Activated T-helper 1 cell treated with anti-CD3 and anti-CD28 coated beads, Interleukin-12 subunit alpha, Interleukin-12 subunit beta, Interleukin-2, Interleukin-4 antibody, amounts not matched to agents 30 ng/mL and 10 ng/mL and 1 ng/mL, durations not matched to agents 14 hours and 24 hours and 36 hours (primary cell): ENCODE measurements around the gene KCNJ13. TPM values are rescaled to one million over a fixed set of nuclear protein-coding genes. Genes with fewer than 3 reads are reported as not detected.

Experiments
- DNase-seq: peaks from one replicate; pipeline ENCODE4 v3.0.0; 2021; ENCODE audit warnings: low spot score
- H3K27ac Mint-ChIP-seq: one replicate; pipeline ENCODE4 v1.8.0; 2021; ENCODE audit warnings: mild to moderate bottlenecking, mixed read lengths
- H3K27me3 Mint-ChIP-seq: one replicate; pipeline ENCODE4 v1.8.0; 2022; ENCODE audit warnings: mild to moderate bottlenecking, moderate library complexity, mixed read lengths; ENCODE audit not compliant: insufficient read depth
- H3K36me3 Mint-ChIP-seq: one replicate; pipeline ENCODE4 v1.8.0; 2021; ENCODE audit warnings: low read depth, mixed read lengths
- H3K4me1 Mint-ChIP-seq: one replicate; pipeline ENCODE4 v1.8.0; 2021; ENCODE audit warnings: low read depth, mixed read lengths
- H3K4me3 Mint-ChIP-seq: one replicate; pipeline ENCODE4 v1.8.0; 2021; ENCODE audit warnings: mild to moderate bottlenecking, moderate library complexity, mixed read lengths
- H3K9me3 Mint-ChIP-seq: one replicate; pipeline ENCODE4 v1.8.0; 2021; ENCODE audit warnings: mixed read lengths
- intact Hi-C: fragments of 100-400 bp; cut with micrococcal nuclease; formaldehyde crosslinking; loops from one replicate; pipeline ENCODE4 v1.15.1; 2024
- total RNA-seq: library from RNA; stranded (reverse); gene quantifications from 2 replicates; pipeline ENCODE4 v1.2.3, GENCODE V29; 2022

KCNJ13 gene
- total RNA-seq, 1 donor from 2014 or later = not detected

DNA sequence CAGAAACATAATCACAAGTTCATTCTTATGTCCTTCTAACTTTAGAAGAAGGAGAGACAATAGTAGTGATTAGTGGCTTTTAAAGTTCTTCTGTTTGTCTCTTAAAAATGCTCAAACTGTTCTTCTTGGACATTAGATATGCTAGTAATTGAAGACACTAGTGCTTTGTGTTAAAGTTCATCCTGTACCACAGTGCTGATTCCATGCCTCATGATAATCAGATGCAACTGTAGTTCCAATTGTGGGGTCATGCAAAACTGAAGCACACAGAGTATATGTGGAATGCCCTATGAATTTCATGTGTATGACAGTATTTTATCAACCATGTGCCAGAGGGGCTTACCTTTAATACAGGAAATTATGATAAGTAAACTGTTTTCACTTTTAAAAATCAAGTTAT is 11.4 kb upstream of the KCNJ13 start:
- intact Hi-C loops = no loop called here
- DNase-seq = no peak
- Mint-ChIP-seq H3K9me3 (peaks cover 3% of the 10 kb centered on the region), H3K27ac (no peak overlapping the region), H3K4me1 (peaks cover 14% of the 10 kb centered on the region), H3K36me3 (peaks cover 59% of the 10 kb centered on the region), H3K27me3 (no peaks in the 10 kb centered on the region), H3K4me3 (no peak overlapping the region)

DNA sequence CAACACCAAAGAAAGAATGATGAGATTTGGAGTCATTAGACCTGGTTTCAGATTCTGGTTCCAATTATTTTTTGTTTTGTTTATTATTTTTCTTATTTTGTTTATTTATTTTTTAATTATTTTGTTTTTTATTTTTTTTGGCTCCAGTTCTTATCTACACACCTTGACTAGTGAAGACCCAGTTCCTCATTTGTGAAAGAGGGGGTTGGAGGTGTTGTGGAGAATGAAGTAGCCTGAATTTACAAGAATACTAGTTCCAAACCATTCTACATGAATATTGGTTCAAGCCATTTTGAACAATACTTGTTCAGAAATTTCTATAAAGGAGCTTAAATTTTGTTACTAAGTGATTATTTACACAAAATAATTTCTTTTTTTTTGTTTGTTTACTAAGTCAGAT is 6.9 kb upstream of the KCNJ13 start:
- H3K27me3 Mint-ChIP-seq = no peaks in the 10 kb centered on the region
- intact Hi-C loops = no loop called here
- peaks cover 22% of the 10 kb centered on the region for H3K4me1 Mint-ChIP-seq
- H3K4me3 Mint-ChIP-seq = no peak overlapping the region
- H3K36me3 Mint-ChIP-seq = peaks cover 41% of the 10 kb centered on the region
- H3K27ac Mint-ChIP-seq = no peak overlapping the region
- H3K9me3 Mint-ChIP-seq = peaks cover 3% of the 10 kb centered on the region
- no peak for DNase-seq

DNA sequence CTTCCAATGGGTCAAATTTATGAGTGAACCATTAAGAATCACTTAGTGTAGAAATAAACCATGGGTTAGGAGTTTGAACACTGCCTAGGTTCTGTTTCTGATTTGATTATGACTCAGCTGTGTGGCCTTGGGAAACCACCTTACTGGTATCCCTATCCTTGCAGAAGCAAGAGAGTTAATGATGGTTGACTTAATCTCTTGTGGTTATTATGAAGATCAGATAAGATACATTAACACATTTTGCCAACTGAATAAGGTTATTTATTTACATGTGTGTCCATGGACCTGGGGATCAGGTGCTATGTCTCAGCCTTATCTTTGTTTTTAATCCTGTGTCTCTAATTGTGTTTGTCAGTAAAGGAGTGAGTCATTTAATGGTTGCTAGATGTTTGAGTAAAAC is 5.4 kb upstream of the KCNJ13 start:
- H3K4me1 Mint-ChIP-seq = peaks cover 22% of the 10 kb centered on the region
- DNase-seq = peak; percentile 27
- intact Hi-C loops = loop anchor here (1.0 to 2.0 kb wide), 2 partner anchors 57 to 301 kb away; no protein-coding TSS in a partner anchor
- no peaks in the 10 kb centered on the region for H3K27me3 Mint-ChIP-seq
- H3K36me3 Mint-ChIP-seq = peaks cover 33% of the 10 kb centered on the region
- H3K27ac Mint-ChIP-seq = peak overlapping the region; percentile 85
- H3K9me3 Mint-ChIP-seq = peaks cover 3% of the 10 kb centered on the region
- H3K4me3 Mint-ChIP-seq = no peak overlapping the region

DNA sequence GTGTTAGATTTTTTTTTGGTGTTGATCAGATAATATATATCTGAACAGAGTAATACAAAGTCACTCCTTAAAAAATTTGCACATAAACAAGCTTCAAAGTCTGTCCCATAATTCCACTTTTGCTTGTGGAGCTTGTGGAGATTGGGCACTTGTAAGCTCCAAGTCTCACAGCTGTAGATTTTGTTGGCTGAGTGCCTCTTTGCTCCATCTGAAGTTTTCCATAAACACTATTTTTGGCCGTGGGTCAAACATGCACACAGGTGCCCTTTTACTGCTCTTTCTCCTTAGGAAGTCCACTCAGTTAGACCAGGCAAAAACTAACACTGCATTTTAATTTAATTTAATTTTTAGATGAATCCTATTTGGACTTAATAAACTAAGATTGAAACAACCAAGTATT is 3.6 kb upstream of the KCNJ13 start:
- peaks cover 30% of the 10 kb centered on the region for H3K36me3 Mint-ChIP-seq
- no peaks in the 10 kb centered on the region for H3K27me3 Mint-ChIP-seq
- no peak for DNase-seq
- no peak overlapping the region for H3K27ac Mint-ChIP-seq
- H3K9me3 Mint-ChIP-seq = peaks cover 2% of the 10 kb centered on the region
- intact Hi-C loops = loop anchor here (2.0 kb wide), 1 partner anchor 303 kb away; no protein-coding TSS in a partner anchor
- H3K4me1 Mint-ChIP-seq = peaks cover 21% of the 10 kb centered on the region
- no peak overlapping the region for H3K4me3 Mint-ChIP-seq

DNA sequence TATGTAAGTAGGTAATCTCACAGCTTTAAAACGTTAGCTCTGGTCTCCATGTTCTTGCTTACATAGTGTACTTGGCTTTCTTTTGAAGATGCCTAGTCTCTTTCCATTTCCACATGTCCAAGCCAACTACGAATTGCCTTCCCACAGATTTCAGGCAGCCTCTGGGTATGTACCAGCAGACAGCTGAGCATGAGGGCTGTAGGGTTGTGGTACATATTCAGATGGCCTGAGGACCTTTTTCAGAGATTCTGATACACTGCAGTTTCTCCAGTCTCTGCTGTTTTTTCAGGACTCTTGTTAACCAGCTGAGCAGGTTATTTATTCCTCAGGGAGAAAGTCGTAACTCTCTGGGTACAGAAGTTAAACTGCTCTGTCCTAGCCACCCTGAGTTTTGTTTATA is 3.1 kb upstream of the KCNJ13 start:
- intact Hi-C loops = no loop called here
- no peaks in the 10 kb centered on the region for H3K27me3 Mint-ChIP-seq
- no peaks in the 10 kb centered on the region for H3K9me3 Mint-ChIP-seq
- no peak overlapping the region for H3K27ac Mint-ChIP-seq
- peaks cover 27% of the 10 kb centered on the region for H3K36me3 Mint-ChIP-seq
- no peak for DNase-seq
- H3K4me1 Mint-ChIP-seq = peaks cover 17% of the 10 kb centered on the region
- no peak overlapping the region for H3K4me3 Mint-ChIP-seq

DNA sequence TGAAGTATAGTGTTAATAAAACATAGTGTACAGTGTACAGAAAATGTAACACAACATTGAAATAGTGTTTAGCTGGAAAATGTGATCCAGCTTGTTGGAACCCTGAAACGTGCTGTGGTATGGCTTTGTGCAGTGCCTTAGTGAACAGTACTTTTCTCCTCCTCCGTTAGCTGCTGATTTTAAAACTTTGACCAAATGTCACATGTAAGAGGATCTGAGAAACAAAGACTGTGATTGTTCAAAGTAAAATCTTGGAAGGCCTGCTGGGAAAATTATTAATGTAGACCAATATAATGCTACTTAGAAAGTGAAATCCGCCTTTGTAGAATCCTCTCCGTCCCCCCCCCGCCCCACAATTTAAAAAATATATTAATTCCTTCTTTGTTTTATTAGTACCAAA is 911 bp upstream of the KCNJ13 start:
- intact Hi-C loops = no loop called here
- no peak for DNase-seq
- peaks cover 24% of the 10 kb centered on the region for H3K4me1 Mint-ChIP-seq
- H3K36me3 Mint-ChIP-seq = peaks cover 28% of the 10 kb centered on the region
- no peak overlapping the region for H3K4me3 Mint-ChIP-seq
- H3K27me3 Mint-ChIP-seq = no peaks in the 10 kb centered on the region
- H3K27ac Mint-ChIP-seq = no peak overlapping the region
- H3K9me3 Mint-ChIP-seq = no peaks in the 10 kb centered on the region

DNA sequence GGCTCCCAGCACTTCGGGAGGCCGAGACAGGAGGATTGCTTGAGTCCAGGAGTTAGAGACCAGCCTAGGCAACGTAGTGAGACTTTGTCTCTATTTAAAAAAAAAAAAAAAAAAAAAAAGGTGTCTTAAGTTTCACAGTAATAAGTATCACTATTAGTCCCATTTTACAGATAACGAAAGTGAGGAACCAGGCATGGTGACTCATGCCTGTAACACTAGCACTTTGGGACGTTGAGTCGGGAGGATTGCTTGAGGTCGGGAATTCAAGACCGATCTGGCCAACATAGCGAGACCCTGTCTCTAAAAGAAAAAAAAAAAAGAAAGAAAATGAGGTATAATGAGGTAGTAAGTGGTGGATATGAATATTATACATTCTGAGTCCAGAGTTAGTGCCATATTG is 2.5 kb downstream of the KCNJ13 start:
- no peak overlapping the region for H3K27ac Mint-ChIP-seq
- H3K36me3 Mint-ChIP-seq = peaks cover 35% of the 10 kb centered on the region
- H3K9me3 Mint-ChIP-seq = no peaks in the 10 kb centered on the region
- peaks cover 29% of the 10 kb centered on the region for H3K4me1 Mint-ChIP-seq
- intact Hi-C loops = no loop called here
- H3K27me3 Mint-ChIP-seq = no peaks in the 10 kb centered on the region
- peak overlapping the region; percentile 30 for H3K4me3 Mint-ChIP-seq
- no peak for DNase-seq

DNA sequence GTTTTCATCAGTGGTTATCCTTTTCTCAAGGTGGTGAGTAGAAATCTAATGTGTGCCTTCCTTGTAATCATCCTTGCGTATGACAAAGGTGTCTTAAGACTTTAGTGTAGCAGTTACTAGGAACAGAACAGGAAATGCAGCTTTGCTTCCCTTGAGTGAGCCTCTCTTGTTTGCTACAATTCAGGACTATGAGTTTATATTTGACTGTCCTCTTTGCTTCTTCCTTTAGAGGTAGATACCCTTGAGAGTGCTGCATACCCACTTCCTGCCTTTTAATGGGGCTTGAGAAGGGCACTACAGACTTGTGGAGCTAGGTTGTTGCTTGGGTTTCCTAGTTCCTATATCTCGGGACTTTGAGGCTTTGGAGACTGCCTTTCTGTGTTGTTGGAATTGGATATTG is 3.8 kb downstream of the KCNJ13 start:
- Mint-ChIP-seq H3K27ac (peak overlapping the region; percentile 67), H3K27me3 (no peaks in the 10 kb centered on the region), H3K9me3 (no peaks in the 10 kb centered on the region), H3K36me3 (peaks cover 35% of the 10 kb centered on the region), H3K4me1 (peaks cover 29% of the 10 kb centered on the region), H3K4me3 (no peak overlapping the region)
- DNase-seq = peak; percentile 1
- intact Hi-C loops = no loop called here

DNA sequence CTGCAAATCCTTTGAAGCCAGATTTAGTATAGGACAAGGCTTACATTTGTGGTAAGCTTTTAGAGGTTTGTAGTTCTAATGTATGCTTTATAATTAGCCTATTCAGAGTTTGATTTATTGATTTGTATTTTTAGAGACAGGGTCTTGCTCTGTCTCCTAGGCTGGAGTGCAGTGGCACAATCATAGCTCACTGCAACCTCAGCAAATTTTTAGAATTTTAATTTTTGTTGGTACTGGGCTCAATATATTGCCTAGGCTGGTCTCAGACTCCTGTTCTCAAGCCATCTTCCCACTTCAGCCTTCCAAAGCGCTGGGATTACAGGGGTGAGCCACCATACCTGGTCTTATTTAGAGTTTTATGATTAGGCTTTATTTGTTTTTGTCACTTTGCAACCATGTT is 4.5 kb downstream of the KCNJ13 start:
- peak overlapping the region; percentile 38 for H3K27ac Mint-ChIP-seq
- no peak for DNase-seq
- intact Hi-C loops = no loop called here
- H3K4me3 Mint-ChIP-seq = no peak overlapping the region
- no peaks in the 10 kb centered on the region for H3K27me3 Mint-ChIP-seq
- H3K36me3 Mint-ChIP-seq = peaks cover 34% of the 10 kb centered on the region
- H3K4me1 Mint-ChIP-seq = peaks cover 29% of the 10 kb centered on the region
- H3K9me3 Mint-ChIP-seq = no peaks in the 10 kb centered on the region

DNA sequence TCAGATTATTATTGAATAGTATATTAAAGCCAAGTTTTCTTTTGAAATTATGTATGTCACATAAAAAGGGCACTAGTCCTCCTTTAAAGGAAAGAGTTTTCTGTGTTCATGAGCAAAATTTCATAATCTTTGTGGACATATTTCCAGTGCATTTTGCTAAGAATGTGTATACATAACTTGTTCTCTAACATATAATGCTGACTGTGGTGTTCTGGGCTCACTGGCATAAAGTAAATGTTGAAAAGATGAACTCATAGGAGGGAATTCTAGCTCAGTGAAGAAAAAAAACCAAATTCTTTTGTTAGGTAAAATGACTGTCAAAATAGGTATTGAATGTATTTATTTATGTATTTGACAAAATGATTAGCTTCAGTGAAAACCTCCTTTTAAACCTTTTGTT is 6.2 kb downstream of the KCNJ13 start:
- Mint-ChIP-seq H3K27me3 (no peaks in the 10 kb centered on the region), H3K36me3 (peaks cover 36% of the 10 kb centered on the region), H3K27ac (no peak overlapping the region), H3K4me1 (peaks cover 37% of the 10 kb centered on the region), H3K4me3 (no peak overlapping the region), H3K9me3 (no peaks in the 10 kb centered on the region)
- intact Hi-C loops = no loop called here
- no peak for DNase-seq

DNA sequence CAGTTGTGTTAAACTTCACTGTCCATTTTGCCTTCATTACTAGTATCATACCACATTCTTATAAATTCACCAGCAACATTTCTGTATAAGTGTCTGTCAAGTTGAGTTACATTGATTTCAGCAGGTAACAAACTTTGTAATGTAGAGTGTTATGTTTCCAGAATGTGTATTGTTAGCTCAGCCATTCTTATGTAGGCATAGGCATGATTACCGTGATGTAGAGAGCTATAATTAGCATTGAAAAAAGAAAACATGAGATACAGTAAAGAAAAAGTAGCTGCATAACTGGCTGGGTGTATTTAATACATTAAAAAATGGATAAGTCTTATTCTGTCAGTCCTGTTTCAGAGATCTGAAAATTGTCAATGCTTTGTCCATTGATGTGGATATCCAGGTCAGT is 8.5 kb downstream of the KCNJ13 start:
- H3K27ac Mint-ChIP-seq = no peak overlapping the region
- no peaks in the 10 kb centered on the region for H3K9me3 Mint-ChIP-seq
- H3K4me1 Mint-ChIP-seq = peaks cover 30% of the 10 kb centered on the region
- DNase-seq = no peak
- intact Hi-C loops = no loop called here
- no peaks in the 10 kb centered on the region for H3K27me3 Mint-ChIP-seq
- no peak overlapping the region for H3K4me3 Mint-ChIP-seq
- H3K36me3 Mint-ChIP-seq = peaks cover 34% of the 10 kb centered on the region

DNA sequence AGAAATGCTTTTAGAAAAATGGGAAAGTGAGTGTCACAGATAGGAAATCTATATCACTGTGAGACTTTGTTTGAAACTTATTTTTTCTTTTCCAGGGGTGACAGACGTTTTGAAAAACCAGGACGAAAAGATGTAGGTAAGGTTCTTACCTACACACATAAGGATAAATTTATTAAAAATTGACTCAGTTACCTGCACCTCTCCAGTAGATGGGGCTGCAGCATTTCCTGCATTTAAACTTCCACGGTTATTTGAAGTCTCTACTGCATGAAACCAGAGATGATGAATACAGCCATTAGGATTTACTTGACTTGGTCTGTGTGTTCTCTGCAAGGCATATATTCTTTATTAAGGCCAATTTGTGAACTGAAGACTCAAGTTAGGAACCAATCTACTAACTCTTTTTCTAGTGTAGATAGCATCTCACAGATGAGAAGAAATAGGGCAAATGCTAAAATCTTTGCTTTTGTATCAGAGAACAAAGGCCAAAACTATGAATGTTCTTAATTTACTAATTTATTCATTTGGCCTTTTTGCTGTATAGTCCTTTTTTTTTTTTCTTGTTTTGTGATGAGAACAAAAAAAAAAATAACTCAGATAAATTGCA is 15.0 kb downstream of the KCNJ13 start:
- peaks cover 35% of the 10 kb centered on the region for H3K36me3 Mint-ChIP-seq
- no peaks in the 10 kb centered on the region for H3K9me3 Mint-ChIP-seq
- H3K4me1 Mint-ChIP-seq = peaks cover 31% of the 10 kb centered on the region
- no peak overlapping the region for H3K27ac Mint-ChIP-seq
- intact Hi-C loops = loop anchor here (1.0 to 5.0 kb wide), 4 partner anchors 86 to 490 kb away; partner anchors contain the start of genes ATG16L1 and INPP5D
- peak; percentile 12 for DNase-seq
- no peak overlapping the region for H3K4me3 Mint-ChIP-seq
- no peaks in the 10 kb centered on the region for H3K27me3 Mint-ChIP-seq

DNA sequence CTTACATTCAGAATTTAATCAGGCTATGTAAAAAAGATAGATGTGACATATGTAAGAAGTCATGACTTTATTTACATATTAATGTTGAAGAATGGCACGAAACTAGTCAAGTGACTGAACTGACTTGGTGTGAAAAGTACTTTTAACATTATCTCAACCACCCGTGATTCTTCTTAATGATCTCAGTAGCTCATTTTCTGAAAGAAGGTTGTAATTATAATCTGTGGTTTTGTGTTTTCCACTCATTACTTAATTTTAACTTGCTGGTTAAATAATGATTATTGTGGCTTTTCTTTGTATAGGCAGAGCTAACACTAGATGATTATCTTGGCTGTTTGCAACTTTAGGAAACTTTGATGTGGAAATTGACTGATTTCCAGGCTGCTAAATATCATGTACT is 18.5 kb downstream of the KCNJ13 start:
- no peak overlapping the region for H3K4me3 Mint-ChIP-seq
- peak overlapping the region; percentile 78 for H3K27ac Mint-ChIP-seq

DNA sequence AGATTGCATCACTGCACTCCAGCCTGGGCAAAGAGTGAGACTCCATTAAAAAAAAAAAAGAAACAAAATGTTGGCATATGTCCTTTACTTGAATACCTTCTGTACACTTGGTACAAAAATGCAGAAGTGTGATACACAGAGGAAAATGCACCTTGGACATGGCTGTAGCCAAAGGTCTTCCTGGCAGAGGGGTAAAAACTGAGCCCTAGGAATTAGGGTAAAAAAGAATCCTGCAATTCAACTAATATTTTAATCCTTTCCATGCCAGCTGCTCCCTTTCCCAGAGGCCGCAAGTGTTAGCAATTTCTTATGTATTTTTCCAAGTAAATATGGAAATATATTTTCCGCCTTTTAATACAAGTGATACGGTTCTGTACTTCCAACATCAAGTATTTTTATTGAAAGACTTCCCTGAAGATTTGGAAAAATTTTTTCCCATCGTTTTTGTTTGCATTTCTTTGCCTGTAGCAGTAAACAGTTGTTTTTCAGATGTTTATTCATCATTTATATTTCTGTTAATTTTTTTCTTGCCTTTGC is 26.2 kb downstream of the KCNJ13 start:
- intact Hi-C loops = no loop called here
- Mint-ChIP-seq H3K27ac (no peak overlapping the region), H3K36me3 (peaks cover 33% of the 10 kb centered on the region)

More for the DNA sequence above, 18.5 kb downstream of the KCNJ13 start:
- H3K4me1 Mint-ChIP-seq = peaks cover 30% of the 10 kb centered on the region
- H3K27me3 Mint-ChIP-seq = no peaks in the 10 kb centered on the region
- no peak for DNase-seq
- peaks cover 30% of the 10 kb centered on the region for H3K36me3 Mint-ChIP-seq
- intact Hi-C loops = no loop called here
- H3K9me3 Mint-ChIP-seq = no peaks in the 10 kb centered on the region

More for the DNA sequence above, 26.2 kb downstream of the KCNJ13 start:
- Mint-ChIP-seq H3K4me1 (peaks cover 15% of the 10 kb centered on the region), H3K4me3 (no peak overlapping the region), H3K27me3 (no peaks in the 10 kb centered on the region), H3K9me3 (no peaks in the 10 kb centered on the region)
- no peak for DNase-seq
